B cell (primary cell): ENCODE data around the gene OSER1. TPM values are rescaled to one million over a fixed set of nuclear protein-coding genes. Genes with fewer than 3 reads are reported as not detected.

Experiments used
- ATAC-seq: fragments of 200-7000 bp; cut with Tn5 transposase; one replicate; pipeline ENCODE4 v1.10.0; 2021; ENCODE audit warnings: low read depth, mild to moderate bottlenecking, moderate number of reproducible peaks, moderate library complexity
- CTCF ChIA-PET: fragments of 350-600 bp; sonication (Branson Sonifier 250); formaldehyde crosslinking; loops from one replicate; lab custom pipeline; 2021; ENCODE audit warnings: antibody characterized with exemption, inconsistent platforms; lab: Charles Lee
- POLR2A ChIA-PET: fragments of 350-600 bp; sonication (Branson Sonifier 250); formaldehyde crosslinking; loops from one replicate; lab custom pipeline; 2021; ENCODE audit warnings: antibody characterized with exemption; lab: Charles Lee
- DNase-seq: peaks from one replicate; pipeline ENCODE4 v3.0.0; 2013
- H2AFZ ChIP-seq: 2 replicates; pipeline ENCODE4 v1.6.1; 2012; ENCODE audit warnings: mild to moderate bottlenecking, low read depth, low read length; ENCODE audit not compliant: insufficient read depth, poor library complexity, severe bottlenecking
- H3K27ac ChIP-seq, 2 donors: 1 replicate in 1 of 2; 2 replicates in 1 of 2; pipeline ENCODE4 v1.5.1; 2012 to 2013; ENCODE audit warnings: low read length in 2 of 2, mild to moderate bottlenecking in 2 of 2, moderate library complexity in 1 of 2
- H3K27me3 ChIP-seq, 4 experiments: fragments of 200-600 bp in 1 of 4; sonication (generic) in 1 of 4; replicated peaks in 1 of 4; 1 replicate in 2 of 4; 2 replicates in 2 of 4; pipeline versions ENCODE4 v1.6.1 to v1.7.0; 2013 to 2016; ENCODE audit warnings: low read length in 3 of 4, mild to moderate bottlenecking in 2 of 4, mixed read lengths in 1 of 4, moderate library complexity in 1 of 4; ENCODE audit not compliant: insufficient read depth in 4 of 4, control insufficient read depth in 3 of 4; ENCODE audit errors: control extremely low read depth in 1 of 4
- H3K36me3 ChIP-seq, 2 experiments: replicated peaks in 1 of 2; 1 replicate in 1 of 2; 2 replicates in 1 of 2; pipeline versions ENCODE4 v1.6.1 to v1.7.1; 2013; ENCODE audit warnings: low read length in 1 of 2; ENCODE audit not compliant: insufficient read depth in 2 of 2, control insufficient read depth in 1 of 2; ENCODE audit errors: control extremely low read depth in 1 of 2, extremely low read depth in 1 of 2
- H3K4me1 ChIP-seq, 2 donors: fragments of 200-600 bp in 1 of 2; sonication (generic) in 1 of 2; 1 replicate in 1 of 2; 2 replicates in 1 of 2; pipeline versions ENCODE4 v1.5.1 to v1.6.1; 2013 to 2017; ENCODE audit warnings: low read length in 2 of 2; ENCODE audit not compliant: control insufficient read depth in 2 of 2, insufficient read depth in 2 of 2
- H3K4me2 ChIP-seq: replicated peaks from 2 replicates; pipeline ENCODE3; 2012; ENCODE audit warnings: mild to moderate bottlenecking, low read depth, low read length; ENCODE audit not compliant: poor library complexity, severe bottlenecking
- H3K4me3 ChIP-seq, 5 experiments: fragments of 200-600 bp in 1 of 5; sonication (generic) in 1 of 5; 1 replicate in 3 of 5; 2 replicates in 2 of 5; pipeline versions ENCODE4 v1.5.1 to v1.7.0; 2011 to 2016; ENCODE audit warnings: low read length in 4 of 5, mild to moderate bottlenecking in 4 of 5, low read depth in 2 of 5, control low read depth in 1 of 5, moderate library complexity in 1 of 5; ENCODE audit not compliant: insufficient read depth in 1 of 5; ENCODE audit errors: control extremely low read depth in 1 of 5, extremely low read depth in 1 of 5
- H3K79me2 ChIP-seq: fragments of 200-600 bp; sonication (generic); one replicate; pipeline ENCODE4 v1.6.0; 2016; ENCODE audit warnings: low read length; ENCODE audit not compliant: control insufficient read depth, insufficient read depth
- H3K9ac ChIP-seq: fragments of 200-600 bp; sonication (generic); 2 replicates; pipeline ENCODE4 v1.6.1; 2017; ENCODE audit warnings: mild to moderate bottlenecking, low read length, moderate library complexity
- H3K9me3 ChIP-seq, 3 donors: one replicate each; pipeline versions ENCODE4 v1.6.1 to v1.7.1; 2013; ENCODE audit warnings: low read length in 2 of 3; ENCODE audit not compliant: control insufficient read depth in 2 of 3, insufficient read depth in 1 of 3; ENCODE audit errors: control extremely low read depth in 1 of 3
- H4K20me1 ChIP-seq: 2 replicates; pipeline ENCODE4 v1.6.0; 2012; ENCODE audit warnings: mild to moderate bottlenecking, low read length; ENCODE audit not compliant: insufficient read depth, control insufficient read depth, poor library complexity, severe bottlenecking
- H3K27ac Mint-ChIP-seq: one replicate; pipeline ENCODE4 v1.8.0; 2021; ENCODE audit warnings: mixed read lengths
- H3K27me3 Mint-ChIP-seq: one replicate; pipeline ENCODE4 v1.8.0; 2021; ENCODE audit warnings: mixed read lengths
- H3K4me1 Mint-ChIP-seq: one replicate; pipeline ENCODE4 v1.8.0; 2021; ENCODE audit warnings: mixed read lengths
- H3K4me3 Mint-ChIP-seq: one replicate; pipeline ENCODE4 v1.8.0; 2021; ENCODE audit warnings: mixed read lengths
- H3K9me3 Mint-ChIP-seq: one replicate; pipeline ENCODE4 v1.8.0; 2022; ENCODE audit warnings: mixed read lengths; ENCODE audit not compliant: insufficient read depth
- CTCF ChIP-seq: fragments of 200-600 bp; IDR thresholded peaks from one replicate; pipeline ENCODE4 v1.8.0; 2022; ENCODE audit warnings: antibody characterized with exemption, mild to moderate bottlenecking
- EZH2 ChIP-seq: IDR thresholded peaks from 2 replicates; pipeline ENCODE4 v1.6.1; 2012; ENCODE audit warnings: borderline replicate concordance, low read depth, mild to moderate bottlenecking, moderate library complexity, low read length; ENCODE audit not compliant: insufficient read depth, poor library complexity, severe bottlenecking
- WGBS: methylation state at CpG from one replicate; pipeline ENCODE4 v1.1.5; 2013; ENCODE audit warnings: missing lambda C conversion rate; ENCODE audit not compliant: insufficient coverage; 5-methylcytosine and 5-hydroxymethylcytosine counted together
- intact Hi-C: fragments of 100-400 bp; cut with micrococcal nuclease; formaldehyde crosslinking; loops from one replicate; pipeline ENCODE4 v1.10.0; 2022
- polyA plus RNA-seq: library from polyadenylated mRNA; depleted of rRNA; stranded (reverse); fragments of >200 nt; gene quantifications from 2 replicates; pipeline ENCODE4 v1.2.3, GENCODE V29; 2012
- total RNA-seq, 2 donors: library from RNA; stranded (reverse); fragments of 120-200 nt in 1 of 2; gene quantifications; 1 replicate in 1 of 2; 2 replicates in 1 of 2; pipeline versions ENCODE4 v1.2.3 to v1.2.4, GENCODE V29; 2013 to 2022

OSER1 gene
- total and polyA plus RNA-seq, 2 donors (not counting 1 experiment from before 2014, with no cell fraction given), result 80.0 to 130 TPM

GRCh38 chr20:44167736-44168135, 42.8 kb downstream of the OSER1 start:
- CTCF ChIA-PET, result interaction anchor here (1.5 kb wide), 1 partner anchor 22 kb away, joined by 3 read pairs; no protein-coding TSS in a partner anchor
- 83% methylated on average over 1 of the region's 3 CpGs for WGBS
- Histone ChIP-seq H2AFZ (no peak overlapping the region), H3K4me1 (no peaks in the 10 kb centered on the region), H3K9ac (no peak overlapping the region), H3K79me2 (no peaks in the 10 kb centered on the region), H3K36me3 (no peaks in the 10 kb centered on the region), H3K27ac (no peak overlapping the region), H4K20me1 (no peaks in the 10 kb centered on the region), H3K9me3 (peaks cover 0 to 2% (median 2%) of the 10 kb centered on the region in 3 donors), H3K27me3 (peaks cover 0 to 24% (median 11%) of the 10 kb centered on the region in 4 experiments), H3K4me2 (no peak overlapping the region), H3K4me3 (no peak overlapping the region)
- Mint-ChIP-seq H3K27ac (no peak overlapping the region), H3K4me3 (no peak overlapping the region), H3K4me1 (no peaks in the 10 kb centered on the region), H3K9me3 (peaks cover 2% of the 10 kb centered on the region), H3K27me3 (peaks cover 62% of the 10 kb centered on the region)
- intact Hi-C loops, result no loop called here
- no peak for DNase-seq
- TF ChIP-seq EZH2, result no peak
- no peak for TF ChIP-seq CTCF
- no peak for ATAC-seq
- POLR2A ChIA-PET, result no interaction called here

DNA sequence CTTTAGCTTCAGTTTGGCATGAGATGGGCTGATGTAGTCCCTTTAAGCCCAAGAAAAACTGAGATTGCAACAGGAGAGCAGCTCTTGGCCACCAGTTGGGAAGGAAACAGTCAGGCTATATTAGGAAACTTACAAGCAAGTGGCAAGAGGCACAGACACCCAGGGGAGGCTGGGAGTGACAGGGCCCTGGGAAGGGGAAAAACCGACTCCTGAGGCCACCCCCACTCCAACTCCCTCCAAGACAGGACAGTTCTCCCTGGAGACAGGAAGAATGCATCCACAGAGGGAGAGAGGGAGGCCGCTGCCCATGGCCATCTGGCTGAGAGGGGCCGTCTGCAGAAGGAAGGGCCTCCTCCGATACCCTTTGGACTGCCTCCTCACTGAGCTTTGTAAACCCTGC, 44.1 kb downstream of the OSER1 start:
- H3K27me3 ChIP-seq, result peaks cover 0 to 20% (median 8%) of the 10 kb centered on the region in 4 experiments
- H3K36me3 ChIP-seq, result no peaks in the 10 kb centered on the region
- H3K27ac ChIP-seq, result no peak overlapping the region
- TF ChIP-seq EZH2 (no peak), CTCF (no peak)
- no peaks in the 10 kb centered on the region for H4K20me1 ChIP-seq
- POLR2A ChIA-PET, result no interaction called here
- Mint-ChIP-seq H3K9me3 (peaks cover 2% of the 10 kb centered on the region), H3K27ac (no peak overlapping the region), H3K27me3 (peaks cover 64% of the 10 kb centered on the region), H3K4me3 (no peak overlapping the region), H3K4me1 (no peaks in the 10 kb centered on the region)
- H3K4me1 ChIP-seq, result no peaks in the 10 kb centered on the region
- ATAC-seq (no peak), DNase-seq (no peak)
- no peak overlapping the region for H3K4me2 ChIP-seq
- no peak overlapping the region for H3K4me3 ChIP-seq
- no CpG with 5 or more reads among the region's 4 CpGs for WGBS
- H3K9ac ChIP-seq, result no peak overlapping the region
- intact Hi-C loops, result no loop called here
- H3K79me2 ChIP-seq, result no peaks in the 10 kb centered on the region
- CTCF ChIA-PET, result interaction anchor here (1.3 to 1.5 kb wide), 2 partner anchors 24 kb away, joined by 3 to 4 read pairs; no protein-coding TSS in a partner anchor
- peaks cover 0 to 2% (median 2%) of the 10 kb centered on the region in 3 donors for H3K9me3 ChIP-seq
- no peak overlapping the region for H2AFZ ChIP-seq
